Ramos (cell line): ENCODE data around the gene CPEB2.

Experiments used
- in situ Hi-C: fragments of 300-500 bp; cut with MboI; formaldehyde crosslinking; loops from one replicate; pipeline ENCODE4 v1.14.3; 2022; ENCODE audit warnings: low sequenced_read_pairs; ENCODE audit not compliant: unreplicated experiment

CPEB2 gene

DNA sequence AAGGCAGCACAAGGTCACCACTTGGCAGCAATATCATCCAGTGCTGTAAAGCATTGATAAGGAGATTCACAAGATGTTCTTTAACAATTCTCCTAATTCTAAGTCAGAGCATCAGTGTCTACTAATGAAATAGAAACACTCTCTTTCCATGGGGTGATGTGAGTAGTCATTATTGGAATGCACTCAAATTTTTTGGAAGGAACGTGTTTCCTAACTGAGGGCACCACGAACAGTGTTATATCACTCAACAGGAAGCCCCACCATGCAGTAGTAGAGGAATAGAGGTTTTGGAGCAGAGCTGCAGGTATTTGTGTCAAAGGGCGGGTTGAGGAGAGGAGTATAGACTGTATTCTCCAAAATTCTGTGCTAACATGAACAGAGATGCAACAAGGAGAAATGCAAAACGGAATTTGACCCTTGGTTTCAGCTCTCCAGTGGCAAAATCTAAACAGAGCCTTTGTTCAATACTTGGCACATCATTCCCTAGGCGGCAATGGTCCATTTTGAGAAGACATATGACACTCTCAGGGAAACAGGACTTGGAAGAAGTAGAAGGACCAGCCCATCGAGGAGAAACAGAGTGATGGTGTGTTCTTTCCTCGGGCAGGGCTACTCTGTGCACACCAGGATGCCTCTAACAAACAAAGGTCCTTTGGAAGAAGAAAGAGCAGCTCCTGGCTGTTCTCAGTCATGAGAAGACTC lies 98.9 kb downstream of the CPEB2 start:
- in situ Hi-C loops, result no loop called here

DNA sequence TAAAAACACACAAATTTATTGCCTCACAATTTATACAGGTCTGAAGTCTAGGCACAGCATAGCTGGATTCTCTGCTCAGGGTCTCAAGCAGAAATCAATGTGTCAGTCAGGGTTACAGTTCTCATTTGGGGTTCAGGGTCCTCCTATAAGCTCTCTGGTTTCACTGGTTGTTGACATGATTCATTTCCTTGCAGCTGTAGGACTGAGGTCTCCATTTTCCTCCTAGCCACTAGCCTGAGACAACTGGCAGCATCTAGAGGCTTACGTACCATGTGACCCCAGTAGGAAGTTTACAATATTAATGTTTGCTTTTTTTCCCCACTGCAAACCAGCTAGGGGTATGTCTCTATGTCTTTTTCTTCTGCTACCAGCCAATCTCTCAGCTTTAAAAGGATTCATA lies 102.5 kb downstream of the CPEB2 start:
- in situ Hi-C loops, result no loop called here

DNA sequence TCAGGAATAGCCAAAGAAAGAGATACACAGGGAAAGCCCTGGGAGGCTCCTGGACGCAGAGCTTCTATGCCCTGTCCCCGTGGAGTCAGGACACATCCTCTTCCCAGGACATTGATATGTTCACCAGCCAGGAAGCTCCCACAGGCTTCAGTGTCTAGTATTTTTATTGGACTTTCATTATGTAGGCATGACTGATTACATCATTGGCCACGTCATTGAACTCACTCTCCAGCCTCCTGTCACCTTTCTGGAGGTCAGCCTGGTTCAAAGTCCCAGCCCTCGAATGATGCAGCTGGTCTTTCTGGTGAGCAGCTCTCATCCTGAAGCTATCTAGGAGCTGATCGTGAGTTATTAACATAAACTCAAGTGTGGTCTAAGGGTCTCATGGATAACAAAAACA lies 104.1 kb downstream of the CPEB2 start:
- in situ Hi-C loops, result no loop called here

DNA sequence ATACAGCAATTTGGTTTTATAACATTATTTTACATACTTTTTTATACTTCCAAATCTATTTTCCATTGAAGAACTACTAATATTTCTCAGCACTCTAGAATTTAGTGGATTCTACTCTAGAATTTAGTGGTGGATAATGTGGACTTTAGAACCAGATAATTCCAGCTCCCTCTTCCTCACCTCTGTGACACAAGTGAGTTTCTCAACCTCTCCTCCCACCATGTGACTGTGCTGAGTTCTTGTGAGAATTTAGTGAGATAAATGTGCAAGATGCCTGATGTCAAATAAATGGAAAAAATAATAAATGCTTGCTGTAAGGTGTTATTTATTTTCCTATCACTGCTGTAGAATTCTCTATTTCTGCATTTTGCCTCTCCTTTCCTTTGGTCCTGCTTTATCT lies 107.3 kb downstream of the CPEB2 start:
- in situ Hi-C loops, result no loop called here

DNA sequence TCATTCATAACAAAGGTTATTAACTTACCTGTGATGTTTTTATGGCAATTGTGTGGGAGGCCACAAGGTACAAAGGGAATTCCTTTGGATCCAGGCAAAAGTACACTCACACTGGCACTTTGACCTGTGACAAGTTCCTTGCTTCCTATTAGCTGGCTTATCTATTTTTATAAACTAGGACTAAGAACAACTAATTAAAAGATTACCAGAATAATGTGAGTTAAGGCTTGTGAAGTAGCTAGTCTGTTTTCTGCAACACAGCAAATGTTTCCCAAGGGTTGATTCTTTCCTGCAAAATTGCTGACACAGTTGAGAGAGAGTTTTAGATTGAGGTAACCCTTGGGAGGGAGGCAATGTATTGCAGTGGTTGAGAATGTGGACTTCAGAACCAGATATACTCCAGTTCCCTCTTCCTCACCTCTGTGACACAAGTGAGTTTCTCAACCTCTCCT lies 107.9 kb downstream of the CPEB2 start:
- in situ Hi-C loops, result no loop called here

DNA sequence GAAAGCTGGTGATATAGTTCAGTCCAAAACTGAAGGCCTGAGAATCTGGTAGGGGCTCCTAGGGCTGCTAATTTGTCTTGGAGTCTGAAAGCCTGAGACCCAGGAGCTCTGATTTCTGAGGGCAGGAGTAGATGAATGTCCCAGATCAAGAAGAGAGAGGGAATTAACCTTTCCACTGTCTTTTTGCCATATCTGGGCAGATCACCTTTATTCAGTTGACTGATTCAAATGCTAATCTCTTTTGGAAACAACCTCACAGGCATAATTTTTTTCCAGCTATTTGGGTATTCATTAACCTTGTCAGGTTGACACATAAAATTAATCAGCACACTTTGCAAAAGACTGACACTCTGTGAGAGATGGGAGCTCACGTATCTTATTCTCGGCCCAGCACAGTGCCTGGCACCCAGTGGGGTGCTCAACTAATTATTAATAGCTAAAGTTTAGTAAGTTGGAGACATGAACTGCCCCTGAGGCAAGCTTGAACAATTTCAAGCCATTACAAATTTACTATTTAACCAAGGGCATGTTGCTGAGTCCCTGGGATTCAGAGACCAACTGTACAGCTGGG lies 114.3 kb downstream of the CPEB2 start:
- in situ Hi-C loops, result no loop called here

DNA sequence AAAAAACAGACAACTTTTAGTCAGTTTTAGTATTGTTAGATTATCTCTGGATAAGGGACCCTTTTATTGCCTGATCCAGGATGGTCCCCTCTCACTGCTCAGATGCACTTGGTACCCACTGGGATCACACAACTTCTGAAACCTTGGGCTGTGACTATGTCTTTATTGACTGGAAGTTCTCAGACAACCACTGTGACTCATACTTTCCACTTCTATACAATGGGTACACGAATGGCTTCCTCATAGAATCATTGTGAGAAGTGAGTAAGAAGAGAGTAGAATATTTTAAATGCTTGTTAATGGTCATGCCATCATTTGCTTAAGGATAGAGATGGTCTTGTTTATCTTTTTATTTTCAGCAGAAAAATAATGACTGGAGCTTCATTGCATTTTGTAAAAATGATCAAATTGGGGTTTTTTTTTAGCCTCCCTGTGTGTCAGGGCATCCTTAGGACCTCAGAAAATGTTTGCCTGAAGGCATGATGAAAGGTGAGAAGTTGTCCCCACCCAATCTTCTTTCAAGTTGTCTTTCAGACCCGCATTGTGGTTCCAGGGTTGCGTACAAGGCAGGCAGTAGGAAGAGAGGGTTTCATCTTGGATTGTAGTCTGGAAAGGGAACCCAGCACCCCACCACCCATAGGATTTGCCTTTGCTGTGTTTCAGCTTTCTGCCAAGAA lies 115.1 kb downstream of the CPEB2 start:
- in situ Hi-C loops, result no loop called here

DNA sequence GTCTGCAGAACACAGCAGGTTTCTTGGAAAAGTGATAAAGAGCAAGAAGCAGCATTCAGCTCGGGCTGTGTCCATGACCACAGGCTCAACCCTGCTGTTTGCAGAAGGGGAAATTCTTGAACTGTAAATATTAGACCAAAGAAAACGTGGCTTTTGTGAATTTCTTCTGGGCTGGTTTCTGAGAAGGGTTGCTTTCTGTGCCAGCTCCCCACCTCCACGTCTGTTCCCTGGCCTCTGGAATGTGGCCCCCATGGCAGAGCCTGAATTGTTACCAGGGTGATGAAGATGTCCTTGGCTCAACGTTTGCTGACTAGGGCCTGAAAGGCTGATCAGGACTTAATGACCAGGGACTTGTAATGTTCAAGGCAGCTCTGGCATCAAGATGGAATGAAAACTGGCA lies 116.0 kb downstream of the CPEB2 start:
- in situ Hi-C loops, result no loop called here
